ENCODE measurements around the gene TMEM63C. TPM values are rescaled to one million over a fixed set of nuclear protein-coding genes. Genes with fewer than 3 reads are reported as not detected.

Gene TMEM63C
- total and polyA plus RNA-seq, 2 donors (not counting 3 experiments of a cell fraction or from before 2014, with no cell fraction given) = not detected

DNA sequence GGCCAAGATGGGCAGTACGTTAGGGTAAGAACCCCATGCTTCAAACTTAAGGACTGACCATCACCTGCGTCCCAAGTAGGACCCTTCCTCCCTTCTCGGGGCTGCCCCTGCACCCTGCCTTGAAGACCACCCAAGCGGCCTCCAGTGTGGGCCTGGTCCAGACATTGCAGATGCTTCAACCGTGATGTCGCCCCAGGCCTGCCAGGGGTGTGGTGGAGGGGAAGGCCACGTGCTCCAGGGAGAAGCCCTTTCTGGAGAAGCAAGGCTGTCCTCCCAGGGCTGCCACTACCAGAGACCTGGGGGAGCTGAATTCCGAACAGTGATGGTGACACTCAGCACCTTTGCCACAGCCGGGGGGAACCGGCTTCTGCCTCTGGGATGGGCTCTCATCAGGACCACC lies 76.1 kb downstream of the TMEM63C start:
- no TSS peak for BruUV-seq (replicated peaks)

GRCh38 chr14:77258566-77258965 lies 77.0 kb downstream of the TMEM63C start:
- no peaks in the 10 kb centered on the region for H3K36me3 ChIP-seq (ENCODE audit: control insufficient read depth in 2 of 2, extremely low read depth in 1 of 2, insufficient read depth in 2 of 2, low read length in 2 of 2)
- no peaks in the 10 kb centered on the region for H4K20me1 ChIP-seq (replicated peaks; ENCODE audit: control insufficient read depth, extremely low read depth, insufficient read depth, low read length)
- H3K9me1 ChIP-seq (replicated peaks; ENCODE audit: control insufficient read depth, extremely low read depth, insufficient read depth, low read length) = no peaks in the 10 kb centered on the region
- DNase-seq (ENCODE audit: low read depth, low spot score) (no peak), FAIRE-seq (no peak)
- no peaks in the 10 kb centered on the region for H3K4me1 ChIP-seq (ENCODE audit: control insufficient read depth, extremely low read depth, insufficient read depth, low read length)
- H3K4me2 ChIP-seq (ENCODE audit: insufficient read depth, low read length) = no peak overlapping the region
- no peak overlapping the region for H3K27ac ChIP-seq (ENCODE audit: insufficient read depth, low read depth, low read length)
- TF ChIP-seq EZH2 (IDR thresholded peaks at IDR 0.05; ENCODE audit: borderline replicate concordance, low read depth, low read length, severe bottlenecking) (no peak), FOS (IDR thresholded peaks at IDR 0.05; ENCODE audit: borderline replicate concordance, insufficient read depth, low read length) (no peak)
- H3K9me3 ChIP-seq (replicated peaks; ENCODE audit: control insufficient read depth, insufficient read depth, low read length) = no peaks in the 10 kb centered on the region
- ChIA-PET CTCF (no interaction called here), POLR2A (no interaction called here)
- no TSS peak for BruUV-seq (replicated peaks)
- H3K27me3 ChIP-seq (ENCODE audit: control insufficient read depth in 2 of 2, insufficient read depth in 2 of 2, low read length in 2 of 2) = no peaks in the 10 kb centered on the region
- H3K79me2 ChIP-seq (ENCODE audit: control insufficient read depth, insufficient read depth, low read length) = no peaks in the 10 kb centered on the region
- dilution Hi-C loops (cut with MboI; ENCODE audit: extremely low pct_ligation_motif_present, low sequenced_read_pairs) = no loop called here
- no peak overlapping the region for H3K4me3 ChIP-seq (replicated peaks in 1 of 3; ENCODE audit: insufficient read depth in 1 of 3, low read depth in 1 of 3, low read length in 3 of 3)
- no peak overlapping the region for H3K9ac ChIP-seq (replicated peaks; ENCODE audit: extremely low read depth, insufficient read depth, low read length)
- intact Hi-C loops (cut with micrococcal nuclease) = no loop called here
- no peak overlapping the region for H2AFZ ChIP-seq (ENCODE audit: low read depth, low read length)

More for the DNA sequence above, 76.1 kb downstream of the TMEM63C start:
- H3K79me2 ChIP-seq (ENCODE audit: control insufficient read depth, insufficient read depth, low read length) = no peaks in the 10 kb centered on the region
- TF ChIP-seq CTCF (IDR thresholded peaks at IDR 0.05; ENCODE audit: extremely low read depth in 1 of 2, insufficient read depth in 1 of 2, low read depth in 1 of 2, low read length in 2 of 2) = no peak
- no peak for TF ChIP-seq MYC (IDR thresholded peaks at IDR 0.05; ENCODE audit: low read depth, low read length)
- no peak for TF ChIP-seq POLR2AphosphoS5 (IDR thresholded peaks at IDR 0.05; ENCODE audit: insufficient read depth, low read depth, low read length)
- no peak for TF ChIP-seq POLR2A (IDR thresholded peaks at IDR 0.05; ENCODE audit: low read depth, low read length)
- TF ChIP-seq EZH2 (IDR thresholded peaks at IDR 0.05; ENCODE audit: borderline replicate concordance, low read depth, low read length, severe bottlenecking) = no peak
- H4K20me1 ChIP-seq (replicated peaks; ENCODE audit: control insufficient read depth, extremely low read depth, insufficient read depth, low read length) = no peaks in the 10 kb centered on the region
- intact Hi-C loops (cut with micrococcal nuclease) = no loop called here
- H3K27me3 ChIP-seq (ENCODE audit: control insufficient read depth in 2 of 2, insufficient read depth in 2 of 2, low read length in 2 of 2) = no peaks in the 10 kb centered on the region
- no peak overlapping the region for H3K4me3 ChIP-seq (replicated peaks in 1 of 3; ENCODE audit: insufficient read depth in 1 of 3, low read depth in 1 of 3, low read length in 3 of 3)
- H3K4me2 ChIP-seq (ENCODE audit: insufficient read depth, low read length) = no peak overlapping the region
- ChIA-PET POLR2A (no interaction called here), CTCF (no interaction called here)
- H3K9ac ChIP-seq (replicated peaks; ENCODE audit: extremely low read depth, insufficient read depth, low read length) = no peak overlapping the region
- H3K9me3 ChIP-seq (replicated peaks; ENCODE audit: control insufficient read depth, insufficient read depth, low read length) = no peaks in the 10 kb centered on the region
- no peak overlapping the region for H3K27ac ChIP-seq (ENCODE audit: insufficient read depth, low read depth, low read length)
- no peaks in the 10 kb centered on the region for H3K4me1 ChIP-seq (ENCODE audit: control insufficient read depth, extremely low read depth, insufficient read depth, low read length)
- no peak for FAIRE-seq
- no peak overlapping the region for H2AFZ ChIP-seq (ENCODE audit: low read depth, low read length)
- no peak for DNase-seq (ENCODE audit: low read depth, low spot score)
- no peaks in the 10 kb centered on the region for H3K36me3 ChIP-seq (ENCODE audit: control insufficient read depth in 2 of 2, extremely low read depth in 1 of 2, insufficient read depth in 2 of 2, low read length in 2 of 2)
- dilution Hi-C loops (cut with MboI; ENCODE audit: extremely low pct_ligation_motif_present, low sequenced_read_pairs) = no loop called here
- H3K9me1 ChIP-seq (replicated peaks; ENCODE audit: control insufficient read depth, extremely low read depth, insufficient read depth, low read length) = no peaks in the 10 kb centered on the region
